ENCODE data around the gene RGS6.

The RGS6 gene

GRCh38 chr14:72519543-72519942 lies 587.3 kb downstream of the RGS6 start:
- H3K4me3 ChIP-seq (ENCODE audit: low read depth, low read length), result no peak overlapping the region

GRCh38 chr14:72521045-72521444 lies 588.8 kb downstream of the RGS6 start:
- H3K4me3 ChIP-seq (ENCODE audit: low read depth, low read length), result no peak overlapping the region
- TF ChIP-seq CTCF (IDR thresholded peaks at IDR 0.05; ENCODE audit: low read depth, low read length), result no peak

More at GRCh38 chr14:72519543-72519942, 587.3 kb downstream of the RGS6 start:
- no peak for TF ChIP-seq CTCF (IDR thresholded peaks at IDR 0.05; ENCODE audit: low read depth, low read length)

- TF ChIP-seq CTCF (IDR thresholded peaks at IDR 0.05; ENCODE audit: low read depth, low read length), result no peak
- no peak overlapping the region for H3K4me3 ChIP-seq (ENCODE audit: low read depth, low read length)
These were observed 589.9 kb downstream of the RGS6 start for GRCh38 chr14:72521968-72522741.

GRCh38 chr14:72522847-72523246 lies 590.6 kb downstream of the RGS6 start:
- H3K4me3 ChIP-seq (ENCODE audit: low read depth, low read length), result no peak overlapping the region
- no peak for TF ChIP-seq CTCF (IDR thresholded peaks at IDR 0.05; ENCODE audit: low read depth, low read length)

- H3K4me3 ChIP-seq (ENCODE audit: low read depth, low read length), result no peak overlapping the region
- no peak for TF ChIP-seq CTCF (IDR thresholded peaks at IDR 0.05; ENCODE audit: low read depth, low read length)
These were observed 591.4 kb downstream of the RGS6 start for GRCh38 chr14:72523424-72524294.

- H3K4me3 ChIP-seq (ENCODE audit: low read depth, low read length), result no peak overlapping the region
- TF ChIP-seq CTCF (IDR thresholded peaks at IDR 0.05; ENCODE audit: low read depth, low read length), result no peak
These were observed 592.0 kb downstream of the RGS6 start for GRCh38 chr14:72524295-72524629.

Data from WI38 (cell line).